ENCODE data around the gene SEMA3B. TPM values are rescaled to one million over a fixed set of nuclear protein-coding genes. Genes with fewer than 3 reads are reported as not detected.

SEMA3B gene
- total and polyA plus RNA-seq, 9 of the 15 experiments (the other 6 are each of a cell fraction or from before 2014, with no cell fraction given): 0.03 to 1.8 (median 0.55) TPM; not detected in 1

DNA sequence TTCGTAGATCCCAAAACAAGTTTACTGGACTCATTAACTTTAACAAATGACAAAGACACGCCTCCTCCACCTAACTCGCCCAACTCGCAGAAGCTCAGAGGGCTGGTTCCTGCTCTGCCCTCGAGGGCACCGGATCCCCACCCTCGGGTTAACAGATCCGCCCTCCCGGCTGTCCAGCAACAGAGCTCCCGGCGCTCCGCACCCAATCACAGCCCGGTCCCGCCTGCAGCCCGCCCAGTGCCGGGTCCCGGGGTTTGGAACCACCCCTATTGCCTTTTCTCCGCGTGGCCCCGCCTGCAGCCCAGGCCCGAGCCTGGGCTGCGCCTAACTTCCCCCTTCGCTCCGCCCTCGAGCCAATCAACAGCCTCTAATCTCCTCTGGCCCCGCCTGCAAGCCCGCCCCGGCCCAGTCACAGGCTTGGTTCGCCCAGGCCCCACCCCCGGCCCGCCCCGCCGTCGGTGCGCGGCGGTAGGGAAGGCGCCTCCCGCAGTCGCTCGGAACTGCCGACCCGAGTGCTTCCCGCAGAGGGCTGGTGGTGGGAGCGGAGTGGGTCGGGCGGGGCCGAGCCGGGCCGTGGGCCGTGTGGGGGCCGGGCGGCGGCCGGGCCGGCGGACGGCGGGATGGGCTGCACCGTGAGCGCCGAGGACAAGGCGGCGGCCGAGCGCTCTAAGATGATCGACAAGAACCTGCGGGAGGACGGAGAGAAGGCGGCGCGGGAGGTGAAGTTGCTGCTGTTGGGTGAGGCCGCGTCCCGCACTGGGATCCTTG, 33.0 kb upstream of the SEMA3B start, which contains the start of gene GNAI2 (continued):
- peak; percentile 36 to 57; a peak in 2 of 4 replicates for TF ChIP-seq FOXK2 (conservative IDR thresholded peaks at IDR 0.05 in 1 of 2, IDR thresholded peaks at IDR 0.05 in 1 of 2; ENCODE audit: low read depth in 2 of 2)
- TF ChIP-seq NFYB (IDR thresholded peaks at IDR 0.05; ENCODE audit: extremely low read depth, insufficient read length): peak; percentile 29
- TF ChIP-seq KDM2B (CRISPR knock-in tag; IDR thresholded peaks at IDR 0.05): no peak
- TF ChIP-seq POLR2H (tag; IDR thresholded peaks at IDR 0.05; ENCODE audit: low read depth): peak; percentile 79
- peak; percentile 96 for TF ChIP-seq POLR2G (IDR thresholded peaks at IDR 0.05; ENCODE audit: low read depth, low read length)
- TF ChIP-seq SP2 (IDR thresholded peaks at IDR 0.05; ENCODE audit: extremely low read depth, low read depth, low read length, poor library complexity, severe bottlenecking): peak; percentile 38
- TF ChIP-seq, protein P1, sequence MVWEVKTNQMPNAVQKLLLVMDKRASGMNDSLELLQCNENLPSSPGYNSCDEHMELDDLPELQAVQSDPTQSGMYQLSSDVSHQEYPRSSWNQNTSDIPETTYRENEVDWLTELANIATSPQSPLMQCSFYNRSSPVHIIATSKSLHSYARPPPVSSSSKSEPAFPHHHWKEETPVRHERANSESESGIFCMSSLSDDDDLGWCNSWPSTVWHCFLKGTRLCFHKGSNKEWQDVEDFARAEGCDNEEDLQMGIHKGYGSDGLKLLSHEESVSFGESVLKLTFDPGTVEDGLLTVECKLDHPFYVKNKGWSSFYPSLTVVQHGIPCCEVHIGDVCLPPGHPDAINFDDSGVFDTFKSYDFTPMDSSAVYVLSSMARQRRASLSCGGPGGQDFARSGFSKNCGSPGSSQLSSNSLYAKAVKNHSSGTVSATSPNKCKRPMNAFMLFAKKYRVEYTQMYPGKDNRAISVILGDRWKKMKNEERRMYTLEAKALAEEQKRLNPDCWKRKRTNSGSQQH (CRISPR knock-in tag; IDR thresholded peaks at IDR 0.05): no peak
- TF ChIP-seq KDM5B (IDR thresholded peaks at IDR 0.05; ENCODE audit: insufficient replicate concordance, low read depth, low read length): peak; percentile 67
- TF ChIP-seq MYC (IDR thresholded peaks at IDR 0.05; ENCODE audit: low read depth, low read length): peak; percentile 54
- no peak for TF ChIP-seq MYC (CRISPR knock-in tag; IDR thresholded peaks at IDR 0.05; ENCODE audit: borderline replicate concordance, low read depth)
- TF ChIP-seq CC2D1A (IDR thresholded peaks at IDR 0.05): peak; percentile 53; the same call in 1 of the 2 replicates
- no peak for TF ChIP-seq ZC3H11A (IDR thresholded peaks at IDR 0.05; ENCODE audit: low read depth, low read length)
- peak; percentile 91 for TF ChIP-seq TAF1 (IDR thresholded peaks at IDR 0.05; ENCODE audit: control insufficient read depth, extremely low read depth, insufficient read depth, low read length, severe bottlenecking)
- peak; percentile 80 to 82 for TF ChIP-seq NRF1 (conservative IDR thresholded peaks at IDR 0.05 in 1 of 2, IDR thresholded peaks at IDR 0.05 in 1 of 2)
- TF ChIP-seq MAZ (CRISPR knock-in tag; conservative IDR thresholded peaks at IDR 0.05 in 1 of 2, IDR thresholded peaks at IDR 0.05 in 1 of 2): peak; percentile 64 to 67
- peak; percentile 70 for TF ChIP-seq GABPA (tag; conservative IDR thresholded peaks at IDR 0.05; ENCODE audit: low read depth)
- TF ChIP-seq CHD1 (IDR thresholded peaks at IDR 0.05; ENCODE audit: low read length): no peak
- TF ChIP-seq RB1 (IDR thresholded peaks at IDR 0.05; ENCODE audit: low read depth): peak; percentile 75
- peak; percentile 70; the same call in 1 of the 2 replicates for TF ChIP-seq SP1 (CRISPR knock-in tag; IDR thresholded peaks at IDR 0.05)
- TF ChIP-seq CBFB (CRISPR knock-in tag; IDR thresholded peaks at IDR 0.05): no peak
- peak; percentile 43 for TF ChIP-seq HMGN3 (IDR thresholded peaks at IDR 0.05; ENCODE audit: borderline replicate concordance, extremely low read depth, insufficient read length, low read depth, low read length)
- TF ChIP-seq IRF2 (CRISPR knock-in tag; IDR thresholded peaks at IDR 0.05): no peak
- TF ChIP-seq L3MBTL2 (IDR thresholded peaks at IDR 0.05): peak; percentile 63
- TF ChIP-seq, protein P2, sequence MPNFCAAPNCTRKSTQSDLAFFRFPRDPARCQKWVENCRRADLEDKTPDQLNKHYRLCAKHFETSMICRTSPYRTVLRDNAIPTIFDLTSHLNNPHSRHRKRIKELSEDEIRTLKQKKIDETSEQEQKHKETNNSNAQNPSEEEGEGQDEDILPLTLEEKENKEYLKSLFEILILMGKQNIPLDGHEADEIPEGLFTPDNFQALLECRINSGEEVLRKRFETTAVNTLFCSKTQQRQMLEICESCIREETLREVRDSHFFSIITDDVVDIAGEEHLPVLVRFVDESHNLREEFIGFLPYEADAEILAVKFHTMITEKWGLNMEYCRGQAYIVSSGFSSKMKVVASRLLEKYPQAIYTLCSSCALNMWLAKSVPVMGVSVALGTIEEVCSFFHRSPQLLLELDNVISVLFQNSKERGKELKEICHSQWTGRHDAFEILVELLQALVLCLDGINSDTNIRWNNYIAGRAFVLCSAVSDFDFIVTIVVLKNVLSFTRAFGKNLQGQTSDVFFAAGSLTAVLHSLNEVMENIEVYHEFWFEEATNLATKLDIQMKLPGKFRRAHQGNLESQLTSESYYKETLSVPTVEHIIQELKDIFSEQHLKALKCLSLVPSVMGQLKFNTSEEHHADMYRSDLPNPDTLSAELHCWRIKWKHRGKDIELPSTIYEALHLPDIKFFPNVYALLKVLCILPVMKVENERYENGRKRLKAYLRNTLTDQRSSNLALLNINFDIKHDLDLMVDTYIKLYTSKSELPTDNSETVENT (CRISPR knock-in tag; IDR thresholded peaks at IDR 0.05): peak; percentile 53; the same call in 1 of the 2 replicates
